Endothelial cell of umbilical vein (primary cell): Measurements from ENCODE around the gene PLXNB1. TPM values are rescaled to one million over a fixed set of nuclear protein-coding genes. Genes with fewer than 3 reads are reported as not detected.
A peak's percentile ranks its signal among the peaks of the same experiment; 100 is the strongest.

ENCODE experiments used
- BruUV-seq: library from RNA; stranded (reverse); fragments of 400-500 nt; replicated peaks from 2 replicates; lab custom pipeline; 2021; lab: Mats Ljungman, UMichigan
- CTCF ChIA-PET: fragments of 300-600, 350-600 bp; sonication (Branson Sonifier 250); formaldehyde crosslinking; loops from one replicate; lab custom pipeline; 2021; ENCODE audit warnings: antibody characterized with exemption, inconsistent platforms; lab: Charles Lee
- POLR2A ChIA-PET: fragments of 300-600, 350-600 bp; sonication (Branson Sonifier 250); formaldehyde crosslinking; loops from one replicate; lab custom pipeline; 2021; ENCODE audit warnings: antibody characterized with exemption, inconsistent platforms; lab: Charles Lee
- DNase-seq: peaks from one replicate; pipeline ENCODE4 v3.0.0-alpha.2; 2011; ENCODE audit warnings: low read depth, low spot score
- FAIRE-seq: peaks from 2 replicates; lab custom pipeline; 2011; peaks lifted over from hg19 to GRCh38; lab: Jason Lieb, UNC
- H2AFZ ChIP-seq: 2 replicates; pipeline ENCODE4 v1.6.0; 2012; ENCODE audit warnings: low read depth, low read length, control low read depth, inconsistent platforms
- H3K27ac ChIP-seq: 2 replicates; pipeline ENCODE4 v1.5.1; 2011; ENCODE audit warnings: low read depth, mild to moderate bottlenecking, control low read depth, low read length, moderate library complexity; ENCODE audit not compliant: insufficient read depth
- H3K27me3 ChIP-seq, 2 experiments: 2 replicates each; pipeline versions ENCODE4 v1.6.0 to v1.6.1; 2011; ENCODE audit warnings: low read length in 2 of 2, mixed read lengths in 1 of 2; ENCODE audit not compliant: control insufficient read depth in 2 of 2, insufficient read depth in 2 of 2
- H3K36me3 ChIP-seq, 2 experiments: 2 replicates in 1 of 2; 3 replicates in 1 of 2; pipeline ENCODE4 v1.5.1; 2011; ENCODE audit warnings: low read length in 2 of 2, mild to moderate bottlenecking in 1 of 2, moderate library complexity in 1 of 2; ENCODE audit not compliant: control insufficient read depth in 2 of 2, insufficient read depth in 2 of 2; ENCODE audit errors: extremely low read depth in 1 of 2
- H3K4me1 ChIP-seq: 3 replicates; pipeline ENCODE4 v1.5.1; 2011; ENCODE audit warnings: mild to moderate bottlenecking, low read length; ENCODE audit not compliant: control insufficient read depth, insufficient read depth; ENCODE audit errors: extremely low read depth
- H3K4me2 ChIP-seq: 2 replicates; pipeline ENCODE4 v1.6.1; 2011; ENCODE audit warnings: low read length, control low read depth, mixed read lengths; ENCODE audit not compliant: insufficient read depth
- H3K4me3 ChIP-seq, 3 experiments: fragments of 200-600 bp in 1 of 3; sonication (generic), shearing (Covaris generic) in 1 of 3; replicated peaks in 1 of 3; 2 replicates each; pipeline ENCODE4 v1.5.1; 2011 to 2016; ENCODE audit warnings: control low read depth in 3 of 3, low read length in 3 of 3, mild to moderate bottlenecking in 2 of 3, inconsistent platforms in 1 of 3, low read depth in 1 of 3, moderate library complexity in 1 of 3; ENCODE audit not compliant: insufficient read depth in 1 of 3
- H3K79me2 ChIP-seq: 2 replicates; pipeline ENCODE4 v1.6.0; 2012; ENCODE audit warnings: low read length, inconsistent platforms; ENCODE audit not compliant: control insufficient read depth, insufficient read depth
- H3K9ac ChIP-seq: replicated peaks from 2 replicates; pipeline ENCODE3; 2011; ENCODE audit warnings: low read length, control low read depth; ENCODE audit not compliant: insufficient read depth; ENCODE audit errors: extremely low read depth
- H3K9me1 ChIP-seq: replicated peaks from 3 replicates; pipeline ENCODE4 v1.6.0; 2011; ENCODE audit warnings: mild to moderate bottlenecking, low read length; ENCODE audit not compliant: control insufficient read depth, insufficient read depth; ENCODE audit errors: extremely low read depth
- H3K9me3 ChIP-seq: replicated peaks from 2 replicates; pipeline ENCODE4 v1.5.1; 2012; ENCODE audit warnings: low read length, inconsistent platforms; ENCODE audit not compliant: control insufficient read depth, insufficient read depth
- H4K20me1 ChIP-seq: replicated peaks from 2 replicates; pipeline ENCODE3; 2011; ENCODE audit warnings: mild to moderate bottlenecking, low read length; ENCODE audit not compliant: control insufficient read depth, insufficient read depth; ENCODE audit errors: extremely low read depth
- CTCF ChIP-seq, 2 donors: IDR thresholded peaks; 1 replicate in 1 of 2; 2 replicates in 1 of 2; pipeline ENCODE4 v1.5.1; 2011; ENCODE audit warnings: low read length in 2 of 2, mild to moderate bottlenecking in 2 of 2, moderate library complexity in 2 of 2, control low read depth in 1 of 2, inconsistent platforms in 1 of 2, low read depth in 1 of 2; ENCODE audit not compliant: insufficient read depth in 1 of 2; ENCODE audit errors: extremely low read depth in 1 of 2
- EZH2 ChIP-seq: IDR thresholded peaks from 2 replicates; pipeline ENCODE4 v1.6.1; 2012; ENCODE audit warnings: borderline replicate concordance, low read depth, mild to moderate bottlenecking, moderate library complexity, low read length, inconsistent platforms; ENCODE audit not compliant: severe bottlenecking
- FOS ChIP-seq: IDR thresholded peaks from 2 replicates; pipeline ENCODE4 v1.6.1; 2011; ENCODE audit warnings: mild to moderate bottlenecking, low read length, moderate library complexity, borderline replicate concordance; ENCODE audit not compliant: insufficient read depth
- GATA2 ChIP-seq: IDR thresholded peaks from 2 replicates; pipeline ENCODE4 v1.7.0; 2011; ENCODE audit warnings: low read depth, mild to moderate bottlenecking, moderate library complexity, mixed read lengths, low read length; ENCODE audit not compliant: insufficient read length, insufficient read depth
- JUN ChIP-seq: IDR thresholded peaks from 2 replicates; pipeline ENCODE4 v1.6.1; 2011; ENCODE audit warnings: borderline replicate concordance, low read depth; ENCODE audit not compliant: insufficient read length, insufficient read depth
- MAX ChIP-seq: IDR thresholded peaks from 2 replicates; pipeline ENCODE4 v1.6.1; 2011; ENCODE audit not compliant: insufficient read depth, insufficient read length
- MYC ChIP-seq: IDR thresholded peaks from one replicate; pipeline ENCODE4 v1.6.1; 2011; ENCODE audit warnings: mild to moderate bottlenecking, low read depth, low read length
- POLR2A ChIP-seq: IDR thresholded peaks from 2 replicates; pipeline ENCODE4 v1.6.1; 2012; ENCODE audit warnings: low read depth, mild to moderate bottlenecking, control low read depth, low read length
- POLR2AphosphoS5 ChIP-seq: IDR thresholded peaks from 2 replicates; pipeline ENCODE4 v1.6.1; 2012; ENCODE audit warnings: low read depth, mild to moderate bottlenecking, control low read depth, low read length, moderate library complexity; ENCODE audit not compliant: insufficient read depth
- dilution Hi-C: fragments of 300-500 bp; cut with MboI; formaldehyde crosslinking; loops from one replicate; pipeline ENCODE4 v1.15.0; 2019; ENCODE audit warnings: low sequenced_read_pairs; ENCODE audit not compliant: extremely low pct_ligation_motif_present
- intact Hi-C: fragments of 100-400 bp; cut with micrococcal nuclease; formaldehyde crosslinking; loops from one replicate; pipeline ENCODE4 v1.10.0; 2022
- polyA plus RNA-seq, 4 experiments: library from polyadenylated mRNA; depleted of rRNA in 3 of 4; stranded (reverse) in 3 of 4; unstranded in 1 of 4; fragments of >200 nt; gene quantifications; 2 replicates each; pipeline versions ENCODE4 v1.2.1 to v1.2.3, GENCODE V29; 2011 to 2012; ENCODE audit warnings: missing spikeins in 1 of 4
- total RNA-seq: library from RNA; stranded (reverse); gene quantifications from 2 replicates; pipeline ENCODE4 v1.2.3, GENCODE V29; 2021

PLXNB1 gene
- total and polyA plus RNA-seq, 2 donors (not counting 3 experiments of a cell fraction or from before 2014, with no cell fraction given), result 43.1 to 45.2 TPM

GRCh38 chr3:48439820-48440589, 10.1 kb upstream of the PLXNB1 start, which contains the start of the genes CCDC51 and TMA7:
Gene CCDC51 (minus strand): TSS chr3:48440119. CDS start chr3:48435128, 4,991 bp downstream.
Gene TMA7 (plus strand): TSS chr3:48440257. CDS start chr3:48440297, 40 bp downstream.
- Histone ChIP-seq H3K9me1 (no peaks in the 10 kb centered on the region), H2AFZ (peak within 1 kb of the TSS; percentile 99), H3K79me2 (peaks cover 26% of the 10 kb centered on the region), H3K9me3 (no peaks in the 10 kb centered on the region), H3K27me3 (no peaks in the 10 kb centered on the region), H3K4me3 (peak within 1 kb of the TSS; percentile 73 to 91 (median 77)), H3K4me2 (peak within 1 kb of the TSS; percentile 87), H3K36me3 (peaks cover 8% of the 10 kb centered on the region in 2 experiments), H4K20me1 (no peaks in the 10 kb centered on the region), H3K27ac (peak within 1 kb of the TSS; percentile 79), H3K9ac (peak within 1 kb of the TSS; percentile 89), H3K4me1 (peaks cover 16% of the 10 kb centered on the region)
- POLR2A ChIA-PET, result interaction anchor here (0.7 to 1.1 kb wide), 2 partner anchors 11 to 39 kb away, joined by 4 to 5 read pairs; no protein-coding TSS in a partner anchor
- intact Hi-C loops (loop anchor here (1.0 to 2.0 kb wide), 3 partner anchors 25 to 109 kb away; partner anchors contain the start of gene SHISA5), dilution Hi-C loops (no loop called here)
- TSS peak; percentile 72 for BruUV-seq
- CTCF ChIA-PET, result interaction anchor here (0.8 to 2.3 kb wide), 12 partner anchors 8 to 246 kb away, joined by 3 to 35 read pairs (median 4); no protein-coding TSS in a partner anchor
- FAIRE-seq, result peak; percentile 99
- DNase-seq, result peak; percentile 96
- peak; percentile 77 for TF ChIP-seq POLR2AphosphoS5
- TF ChIP-seq POLR2A, result peak; percentile 75
- no peak for TF ChIP-seq MYC

- CTCF ChIA-PET, result interaction anchor here (2.7 to 10.4 kb wide), 5 partner anchors 34 to 243 kb away, joined by 91 to 723 read pairs (median 296); partner anchors contain the start of genes CAMP and ZNF589
- FAIRE-seq, result no peak
- H3K79me2 ChIP-seq, result peaks cover 26% of the 10 kb centered on the region
Measured at GRCh38 chr3:48437812-48438211, 7.9 kb upstream of the PLXNB1 start.

More at GRCh38 chr3:48437812-48438211, 7.9 kb upstream of the PLXNB1 start:
- Histone ChIP-seq H3K27me3 (no peaks in the 10 kb centered on the region), H3K36me3 (peaks cover 3 to 8% of the 10 kb centered on the region in 2 experiments), H3K9ac (no peak overlapping the region), H3K4me3 (no peak overlapping the region), H3K4me1 (peaks cover 16% of the 10 kb centered on the region), H3K9me1 (no peaks in the 10 kb centered on the region), H4K20me1 (no peaks in the 10 kb centered on the region), H3K4me2 (no peak overlapping the region), H3K9me3 (no peaks in the 10 kb centered on the region), H2AFZ (no peak overlapping the region), H3K27ac (no peak overlapping the region)
- TF ChIP-seq POLR2AphosphoS5, result no peak
- no peak for TF ChIP-seq MYC
- TF ChIP-seq POLR2A, result no peak
- no peak for TF ChIP-seq JUN
- no peak for TF ChIP-seq EZH2
- TF ChIP-seq CTCF (IDR thresholded peaks at IDR 0.05; ENCODE audit: extremely low read depth in 1 of 2, insufficient read depth in 1 of 2, low read depth in 1 of 2, low read length in 2 of 2), result no peak
- no peak for TF ChIP-seq MAX
- no peak for TF ChIP-seq FOS
- no peak for TF ChIP-seq GATA2
- intact Hi-C loops (no loop called here), dilution Hi-C loops (no loop called here)
- no peak for DNase-seq
- no TSS peak for BruUV-seq
- POLR2A ChIA-PET, result no interaction called here
